CD4-positive, alpha-beta T cell (primary cell): ENCODE results near the gene BPIFB6. TPM values are rescaled to one million over a fixed set of nuclear protein-coding genes. Genes with fewer than 3 reads are reported as not detected.

Source experiments
- ATAC-seq: fragments of 200-7000 bp; cut with Tn5 transposase; one replicate; pipeline ENCODE4 v1.10.0; 2022; ENCODE audit warnings: mild to moderate bottlenecking; ENCODE audit not compliant: poor library complexity
- CTCF ChIA-PET: fragments of 350-600 bp; sonication (Branson Sonifier 250); formaldehyde crosslinking; loops from one replicate; lab custom pipeline; 2021; ENCODE audit warnings: antibody characterized with exemption, inconsistent platforms; lab: Charles Lee
- POLR2A ChIA-PET: fragments of 350-600 bp; sonication (Branson Sonifier 250); formaldehyde crosslinking; loops from one replicate; lab custom pipeline; 2021; ENCODE audit warnings: antibody characterized with exemption, inconsistent platforms; lab: Charles Lee
- DNase-seq, 14 experiments: peaks; one replicate each; pipeline ENCODE4 v3.0.0-alpha.2; 2013 to 2020; ENCODE audit warnings: mixed read lengths in 2 of 14
- H3K27ac ChIP-seq, 2 donors: one replicate each; pipeline versions ENCODE4 v1.5.1 to v1.7.0; 2013; ENCODE audit warnings: low read length in 2 of 2, low read depth in 1 of 2, mild to moderate bottlenecking in 1 of 2
- H3K27me3 ChIP-seq, 2 experiments: 1 replicate in 1 of 2; 2 replicates in 1 of 2; pipeline versions ENCODE4 v1.6.1 to v1.7.0; 2013; ENCODE audit warnings: low read length in 2 of 2, control low read depth in 1 of 2, mild to moderate bottlenecking in 1 of 2, moderate library complexity in 1 of 2; ENCODE audit not compliant: insufficient read depth in 2 of 2, control insufficient read depth in 1 of 2
- H3K36me3 ChIP-seq: one replicate; pipeline ENCODE4 v1.6.1; 2013; ENCODE audit warnings: low read length, control low read depth; ENCODE audit not compliant: insufficient read depth
- H3K4me1 ChIP-seq: one replicate; pipeline ENCODE4 v1.6.1; 2013; ENCODE audit warnings: low read length, control low read depth; ENCODE audit not compliant: insufficient read depth
- H3K4me3 ChIP-seq: one replicate; pipeline ENCODE4 v1.5.1; 2013; ENCODE audit warnings: mild to moderate bottlenecking, low read length, moderate library complexity
- H3K9me3 ChIP-seq, 2 experiments: 1 replicate in 1 of 2; 2 replicates in 1 of 2; pipeline versions ENCODE4 v1.6.1 to v1.7.0; 2013; ENCODE audit warnings: low read length in 2 of 2, mild to moderate bottlenecking in 2 of 2, control low read depth in 1 of 2, moderate library complexity in 1 of 2; ENCODE audit not compliant: control insufficient read depth in 1 of 2, insufficient read depth in 1 of 2
- H3K27ac Mint-ChIP-seq: one replicate; pipeline ENCODE4 v1.8.0; 2020; ENCODE audit warnings: mixed read lengths
- H3K27me3 Mint-ChIP-seq: one replicate; pipeline ENCODE4 v1.8.0; 2021; ENCODE audit warnings: mixed read lengths
- H3K36me3 Mint-ChIP-seq: one replicate; pipeline ENCODE4 v1.8.0; 2021; ENCODE audit warnings: low read depth, mixed read lengths
- H3K4me1 Mint-ChIP-seq: one replicate; pipeline ENCODE4 v1.8.0; 2021; ENCODE audit warnings: low read depth, mixed read lengths
- H3K4me3 Mint-ChIP-seq: one replicate; pipeline ENCODE4 v1.8.0; 2020; ENCODE audit warnings: mild to moderate bottlenecking, mixed read lengths
- H3K9me3 Mint-ChIP-seq: one replicate; pipeline ENCODE4 v1.8.0; 2020; ENCODE audit warnings: mixed read lengths
- intact Hi-C, 2 experiments: fragments of 100-400 bp; cut with DNase I in 1 of 2; cut with micrococcal nuclease in 1 of 2; formaldehyde crosslinking; loops; one replicate each; pipeline versions ENCODE4 v1.15.1 to v1.9.0; 2023 to 2025; cut with DNase I, micrococcal nuclease
- total RNA-seq, 174 experiments: library from RNA in 2 of 174; stranded (reverse) in 2 of 174; gene quantifications; one replicate each; pipeline ENCODE4 v1.2.3 and lab custom pipeline; 2021 to 2026
- TF ChIP-seq, protein P1 (sequence below): fragments of 200-600 bp; IDR thresholded peaks from one replicate; pipeline ENCODE4 v1.8.0; 2022; ENCODE audit warnings: antibody characterized with exemption, mild to moderate bottlenecking

BPIFB6 gene
- total RNA-seq, 2 experiments from 2014 or later = not detected

DNA sequence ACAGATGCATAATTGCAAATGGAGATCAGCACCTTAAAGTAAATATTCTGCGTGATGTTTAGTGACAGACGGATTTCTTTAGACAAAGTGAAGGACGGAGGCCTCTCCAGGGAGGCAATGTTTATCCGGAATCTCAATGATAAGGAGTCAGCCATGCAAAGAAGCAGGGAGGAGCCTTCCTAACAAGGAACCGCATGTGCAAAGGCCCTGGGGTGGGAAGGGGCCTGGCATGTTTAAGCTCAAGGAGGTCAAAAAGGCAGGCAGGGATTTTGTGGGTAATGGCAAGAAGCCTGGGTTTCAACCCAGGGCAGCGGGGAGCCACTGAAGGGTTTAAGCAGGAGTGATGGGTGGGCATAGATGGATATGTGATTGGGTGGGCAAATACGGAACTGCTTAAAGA is 22.9 kb downstream of the BPIFB6 start:
- Histone ChIP-seq H3K9me3 (no peaks in the 10 kb centered on the region), H3K4me1 (no peaks in the 10 kb centered on the region), H3K27me3 (no peaks in the 10 kb centered on the region), H3K27ac (no peak overlapping the region), H3K36me3 (no peaks in the 10 kb centered on the region), H3K4me3 (no peak overlapping the region)
- POLR2A ChIA-PET = interaction anchor here (0.9 kb wide), 1 partner anchor 82 kb away, joined by 3 read pairs; no protein-coding TSS in a partner anchor
- DNase-seq (no peak), ATAC-seq (no peak)
- H3K9me3 Mint-ChIP-seq = no peaks in the 10 kb centered on the region
- no peak overlapping the region for H3K4me3 Mint-ChIP-seq
- intact Hi-C loops = no loop called here
- no peak overlapping the region for H3K27ac Mint-ChIP-seq
- CTCF ChIA-PET = no interaction called here
- no peaks in the 10 kb centered on the region for H3K4me1 Mint-ChIP-seq
- TF ChIP-seq, protein P1, sequence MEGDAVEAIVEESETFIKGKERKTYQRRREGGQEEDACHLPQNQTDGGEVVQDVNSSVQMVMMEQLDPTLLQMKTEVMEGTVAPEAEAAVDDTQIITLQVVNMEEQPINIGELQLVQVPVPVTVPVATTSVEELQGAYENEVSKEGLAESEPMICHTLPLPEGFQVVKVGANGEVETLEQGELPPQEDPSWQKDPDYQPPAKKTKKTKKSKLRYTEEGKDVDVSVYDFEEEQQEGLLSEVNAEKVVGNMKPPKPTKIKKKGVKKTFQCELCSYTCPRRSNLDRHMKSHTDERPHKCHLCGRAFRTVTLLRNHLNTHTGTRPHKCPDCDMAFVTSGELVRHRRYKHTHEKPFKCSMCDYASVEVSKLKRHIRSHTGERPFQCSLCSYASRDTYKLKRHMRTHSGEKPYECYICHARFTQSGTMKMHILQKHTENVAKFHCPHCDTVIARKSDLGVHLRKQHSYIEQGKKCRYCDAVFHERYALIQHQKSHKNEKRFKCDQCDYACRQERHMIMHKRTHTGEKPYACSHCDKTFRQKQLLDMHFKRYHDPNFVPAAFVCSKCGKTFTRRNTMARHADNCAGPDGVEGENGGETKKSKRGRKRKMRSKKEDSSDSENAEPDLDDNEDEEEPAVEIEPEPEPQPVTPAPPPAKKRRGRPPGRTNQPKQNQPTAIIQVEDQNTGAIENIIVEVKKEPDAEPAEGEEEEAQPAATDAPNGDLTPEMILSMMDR = no peak
- H3K27me3 Mint-ChIP-seq = no peaks in the 10 kb centered on the region
- H3K36me3 Mint-ChIP-seq = no peaks in the 10 kb centered on the region

DNA sequence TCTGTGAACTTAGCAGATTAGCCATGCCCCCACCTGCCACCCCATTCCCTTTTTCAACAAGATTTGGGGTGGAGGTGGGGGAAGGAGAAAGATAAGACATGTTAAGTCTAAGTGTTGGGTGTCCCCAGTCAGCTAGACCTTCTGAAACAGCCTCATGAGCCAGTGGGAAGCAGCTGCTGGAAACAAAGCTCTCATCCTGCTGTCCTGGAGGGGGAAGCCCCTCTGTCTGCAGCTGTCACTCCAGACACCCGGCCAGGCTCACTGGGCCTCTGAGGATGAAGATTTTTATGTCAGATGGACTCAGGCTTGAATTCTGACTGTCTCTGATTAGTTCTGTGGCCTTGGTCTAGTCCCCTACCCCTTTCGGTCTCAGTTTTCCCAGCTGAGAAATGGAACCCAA is 23.3 kb downstream of the BPIFB6 start:
- TF ChIP-seq, protein P1 = no peak
- Mint-ChIP-seq H3K4me3 (no peak overlapping the region), H3K27me3 (no peaks in the 10 kb centered on the region), H3K27ac (no peak overlapping the region), H3K36me3 (no peaks in the 10 kb centered on the region), H3K9me3 (no peaks in the 10 kb centered on the region), H3K4me1 (no peaks in the 10 kb centered on the region)
- Histone ChIP-seq H3K27ac (no peak overlapping the region), H3K36me3 (no peaks in the 10 kb centered on the region), H3K27me3 (no peaks in the 10 kb centered on the region), H3K9me3 (no peaks in the 10 kb centered on the region), H3K4me1 (no peaks in the 10 kb centered on the region), H3K4me3 (no peak overlapping the region)
- DNase-seq (no peak), ATAC-seq (no peak)
- intact Hi-C loops = no loop called here
- ChIA-PET CTCF (no interaction called here), POLR2A (interaction anchor here (0.9 kb wide), 1 partner anchor 82 kb away, joined by 3 read pairs; no protein-coding TSS in a partner anchor)

DNA sequence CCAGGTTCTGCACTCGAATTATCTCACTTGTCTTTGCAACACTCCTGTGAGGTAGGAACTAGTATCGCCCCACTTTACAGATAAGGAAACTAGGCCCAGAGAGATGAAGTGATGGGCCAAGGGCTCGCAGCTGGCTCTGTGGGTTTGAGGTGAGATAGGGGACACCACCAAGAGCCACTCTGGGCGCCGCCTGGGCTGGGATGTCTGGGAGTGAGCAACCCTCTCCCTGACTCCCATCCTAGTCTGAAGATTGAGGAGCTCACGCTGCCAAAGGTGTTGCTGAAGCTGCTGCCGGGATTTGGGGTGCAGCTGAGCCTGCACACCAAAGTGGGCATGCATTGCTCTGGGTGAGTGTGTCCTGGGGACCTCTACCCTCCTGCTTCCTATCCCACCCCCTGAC is 27.7 kb downstream of the BPIFB6 start:
- Histone ChIP-seq H3K27ac (no peak overlapping the region), H3K36me3 (no peaks in the 10 kb centered on the region), H3K27me3 (no peaks in the 10 kb centered on the region), H3K4me3 (no peak overlapping the region), H3K9me3 (no peaks in the 10 kb centered on the region), H3K4me1 (no peaks in the 10 kb centered on the region)
- Mint-ChIP-seq H3K4me1 (no peaks in the 10 kb centered on the region), H3K9me3 (no peaks in the 10 kb centered on the region), H3K27me3 (no peaks in the 10 kb centered on the region), H3K27ac (no peak overlapping the region), H3K4me3 (no peak overlapping the region), H3K36me3 (no peaks in the 10 kb centered on the region)
- CTCF ChIA-PET = no interaction called here
- intact Hi-C loops = no loop called here
- POLR2A ChIA-PET = no interaction called here
- TF ChIP-seq, protein P1 = no peak
- DNase-seq = no peak
- no peak for ATAC-seq
